SK-N-SH (cell line): ENCODE data around the gene ADGRL4. TPM values are rescaled to one million over a fixed set of nuclear protein-coding genes. Genes with fewer than 3 reads are reported as not detected.

Experiments used
- CTCF ChIA-PET: fragments of 300-600, 350-600 bp; formaldehyde crosslinking; extraction: SDS; loops from one replicate; lab custom pipeline; 2021; lab: Yijun Ruan, JAX
- POLR2A ChIA-PET: fragments of 350-600 bp; sonication (Branson Sonifier 250); formaldehyde crosslinking; extraction: SDS; loops from one replicate; lab custom pipeline; 2020; ENCODE audit warnings: antibody characterized with exemption, inconsistent platforms; lab: Yijun Ruan, JAX
- DNase-seq: peaks from one replicate; pipeline ENCODE4 v3.0.0; 2012
- H2AFZ ChIP-seq: fragments of 200-600 bp; sonication (generic); 2 replicates; pipeline ENCODE4 v1.8.1; 2016; ENCODE audit warnings: antibody characterized with exemption, mild to moderate bottlenecking, low read depth
- H3F3A ChIP-seq: fragments of 200-600 bp; sonication (generic); replicated peaks from 2 replicates; pipeline ENCODE3; 2016; ENCODE audit warnings: antibody characterized with exemption, mild to moderate bottlenecking; ENCODE audit not compliant: insufficient read depth
- H3K27ac ChIP-seq, 2 experiments: fragments of 200-500 bp in 1 of 2; fragments of 200-600 bp in 1 of 2; sonication (Bioruptor generic) in 1 of 2; sonication (generic), shearing (Covaris generic) in 1 of 2; 2 replicates each; pipeline versions ENCODE4 v1.5.1 to v1.6.1; 2014 to 2016; ENCODE audit warnings: low read depth in 2 of 2, inconsistent platforms in 1 of 2, low read length in 1 of 2, mild to moderate bottlenecking in 1 of 2, mixed read lengths in 1 of 2
- H3K27me3 ChIP-seq: fragments of 200-600 bp; sonication (generic), shearing (Covaris generic); 2 replicates; pipeline ENCODE4 v1.6.1; 2016; ENCODE audit warnings: mixed run types; ENCODE audit not compliant: insufficient read depth
- H3K36me3 ChIP-seq, 2 experiments: fragments of 200-500 bp in 1 of 2; fragments of 200-600 bp in 1 of 2; sonication (Bioruptor generic) in 1 of 2; sonication (generic) in 1 of 2; replicated peaks in 1 of 2; 2 replicates each; pipeline versions ENCODE3 to v1.5.1; 2014 to 2016; ENCODE audit warnings: low read length in 1 of 2, mild to moderate bottlenecking in 1 of 2; ENCODE audit not compliant: insufficient read depth in 2 of 2, control insufficient read depth in 1 of 2
- H3K4me1 ChIP-seq, 2 experiments: fragments of 200-500 bp in 1 of 2; fragments of 200-600 bp in 1 of 2; sonication (Bioruptor generic) in 1 of 2; sonication (generic), shearing (Covaris generic) in 1 of 2; 2 replicates each; pipeline versions ENCODE4 v1.5.1 to v1.6.1; 2014 to 2016; ENCODE audit warnings: low read depth in 1 of 2, low read length in 1 of 2, mixed run types in 1 of 2; ENCODE audit not compliant: insufficient read depth in 2 of 2, control insufficient read depth in 1 of 2
- H3K4me2 ChIP-seq: fragments of 200-600 bp; sonication (generic), shearing (Covaris generic); 2 replicates; pipeline ENCODE4 v1.6.1; 2017; ENCODE audit warnings: mixed run types
- H3K4me3 ChIP-seq, 2 experiments: fragments of 200-500 bp in 1 of 2; fragments of 200-600 bp in 1 of 2; sonication (Bioruptor generic) in 1 of 2; sonication (generic), shearing (Covaris generic) in 1 of 2; 2 replicates each; pipeline versions ENCODE4 v1.5.1 to v1.8.1; 2014 to 2016; ENCODE audit warnings: low read depth in 2 of 2, inconsistent platforms in 1 of 2, low read length in 1 of 2, mild to moderate bottlenecking in 1 of 2, mixed read lengths in 1 of 2, moderate library complexity in 1 of 2
- H3K79me2 ChIP-seq: fragments of 200-600 bp; sonication (generic); 2 replicates; pipeline ENCODE4 v1.8.1; 2017; ENCODE audit warnings: mild to moderate bottlenecking; ENCODE audit not compliant: insufficient read depth
- H3K9ac ChIP-seq: fragments of 200-600 bp; sonication (generic); 2 replicates; pipeline ENCODE4 v1.6.1; 2017; ENCODE audit warnings: mixed run types
- H3K9me2 ChIP-seq: fragments of 200-600 bp; sonication (generic); 2 replicates; pipeline ENCODE4 v1.6.1; 2017; ENCODE audit warnings: mixed run types
- H3K9me3 ChIP-seq: fragments of 200-600 bp; sonication (generic); 2 replicates; pipeline ENCODE4 v1.6.1; 2017; ENCODE audit warnings: mixed run types, mild to moderate bottlenecking, moderate library complexity
- H4K20me1 ChIP-seq: fragments of 200-600 bp; sonication (generic); 2 replicates; pipeline ENCODE4 v1.6.1; 2017; ENCODE audit warnings: mild to moderate bottlenecking, mixed run types; ENCODE audit not compliant: insufficient read depth
- CHD2 ChIP-seq: fragments of 150-350 bp; IDR thresholded peaks from 2 replicates; pipeline ENCODE4 v1.6.1; 2018; ENCODE audit warnings: low read length; ENCODE audit not compliant: partially characterized antibody
- FOSL2 ChIP-seq: IDR thresholded peaks from 2 replicates; pipeline ENCODE4 v1.4.0; 2012; ENCODE audit warnings: low read depth, mild to moderate bottlenecking, moderate library complexity, borderline replicate concordance
- FOXJ3 ChIP-seq: sonication (generic); formaldehyde crosslinking; IDR thresholded peaks from 2 replicates; pipeline ENCODE4 v1.5.1; 2020; ENCODE audit warnings: mild to moderate bottlenecking, missing genetic modification reagents
- GABPA ChIP-seq: IDR thresholded peaks from 2 replicates; pipeline ENCODE4 v1.4.0; 2012; ENCODE audit warnings: low read depth, mild to moderate bottlenecking
- GATA2 ChIP-seq: sonication (generic); formaldehyde crosslinking; IDR thresholded peaks from 2 replicates; pipeline ENCODE4 v1.5.0; 2020; ENCODE audit warnings: mild to moderate bottlenecking, missing genetic modification reagents
- JUND ChIP-seq: IDR thresholded peaks from 2 replicates; pipeline ENCODE4 v1.4.0; 2012
- MXI1 ChIP-seq: IDR thresholded peaks from 2 replicates; pipeline ENCODE4 v1.6.1; 2012; ENCODE audit warnings: mild to moderate bottlenecking, low read depth, low read length, improper control_type of control experiment
- NFIC ChIP-seq: IDR thresholded peaks from 2 replicates; pipeline ENCODE4 v1.4.0; 2012; ENCODE audit warnings: borderline replicate concordance
- NRF1 ChIP-seq: IDR thresholded peaks from 2 replicates; pipeline ENCODE4 v1.6.1; 2012; ENCODE audit warnings: low read depth, mild to moderate bottlenecking, low read length
- POLR2AphosphoS5 ChIP-seq: IDR thresholded peaks from 2 replicates; pipeline ENCODE4 v1.6.1; 2012; ENCODE audit warnings: low read depth, low read length
- RAD21 ChIP-seq: IDR thresholded peaks from 2 replicates; pipeline ENCODE4 v1.6.1; 2012; ENCODE audit warnings: mild to moderate bottlenecking, low read length
- RFX5 ChIP-seq: IDR thresholded peaks from 2 replicates; pipeline ENCODE4 v1.6.1; 2012; ENCODE audit warnings: mild to moderate bottlenecking, improper control_type of control experiment, low read length
- SIN3A ChIP-seq: IDR thresholded peaks from 2 replicates; pipeline ENCODE4 v1.6.1; 2012; ENCODE audit warnings: low read depth, mild to moderate bottlenecking, low read length, moderate library complexity, borderline replicate concordance
- SMC3 ChIP-seq: IDR thresholded peaks from 2 replicates; pipeline ENCODE4 v1.6.1; 2012; ENCODE audit warnings: low read depth, low read length, improper control_type of control experiment
- TCF12 ChIP-seq: IDR thresholded peaks from 2 replicates; pipeline ENCODE4 v1.4.0; 2012
- TEAD4 ChIP-seq: IDR thresholded peaks from 2 replicates; pipeline ENCODE4 v1.4.0; 2012; ENCODE audit warnings: mild to moderate bottlenecking, borderline replicate concordance; ENCODE audit not compliant: insufficient read depth
- YY1 ChIP-seq: IDR thresholded peaks from 2 replicates; pipeline ENCODE4 v1.4.0; 2012; ENCODE audit warnings: low read depth, mild to moderate bottlenecking
- WGBS: methylation state at CpG from one replicate; pipeline ENCODE4 v1.1.6; 2017; ENCODE audit warnings: low lambda C conversion rate; 5-methylcytosine and 5-hydroxymethylcytosine counted together
- polyA plus RNA-seq, 3 experiments: library from polyadenylated mRNA; depleted of rRNA; stranded (reverse); fragments of >200 nt; gene quantifications; 2 replicates each; pipeline ENCODE4 v1.2.3, GENCODE V29; 2012
- TF ChIP-seq, protein P1 (sequence below): fragments of 150-350 bp; IDR thresholded peaks from 2 replicates; pipeline ENCODE4 v1.6.1; 2017; ENCODE audit warnings: antibody characterized with exemption, low read length, low read depth, borderline replicate concordance
- TF ChIP-seq, protein P2 (sequence below): IDR thresholded peaks from 2 replicates; pipeline ENCODE4 v1.4.0; 2012; ENCODE audit warnings: low read depth, borderline replicate concordance
- TF ChIP-seq, protein P3 (sequence below): IDR thresholded peaks from 2 replicates; pipeline ENCODE4 v1.4.0; 2012; ENCODE audit warnings: low read depth

ADGRL4 gene
- polyA plus RNA-seq, 1 of the 3 experiments (the other 2 are of a cell fraction), result 0.30 TPM

DNA sequence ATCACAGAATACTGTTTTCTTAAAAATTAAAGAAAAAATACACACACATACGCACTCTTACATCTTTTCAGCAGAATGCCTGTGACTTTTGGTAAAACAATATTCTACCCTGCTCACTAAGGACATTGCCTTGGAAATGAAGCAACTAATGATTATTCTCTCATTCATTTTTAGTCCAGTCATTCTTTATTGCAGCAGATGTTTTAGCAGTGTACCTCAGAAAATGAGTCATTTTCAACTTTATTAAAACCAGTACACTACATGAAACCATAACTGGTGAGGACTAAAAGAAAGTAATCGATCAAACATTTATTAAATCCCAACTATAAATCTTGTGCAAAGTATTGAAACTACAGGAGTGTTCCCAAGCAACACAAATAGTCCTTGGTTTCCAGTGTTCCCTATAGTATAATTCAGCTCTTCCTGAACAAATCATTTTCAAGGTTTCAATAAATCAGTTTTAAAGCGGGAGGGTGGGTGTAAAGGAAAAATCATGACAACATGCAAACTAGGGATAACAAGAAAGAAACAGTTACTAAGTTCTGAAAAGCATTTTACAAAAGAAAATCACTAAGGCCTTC lies 114.2 kb downstream of the ADGRL4 start:
- H3K4me2 ChIP-seq, result no peak overlapping the region
- H3K9me3 ChIP-seq, result 0 out of 2 replicates have a peak, but pooled peaks cover 4% of the 10 kb centered on the region
- 0 out of 2 replicates have a peak overlapping the region, but pooled peaks have one; percentile 27 for H2AFZ ChIP-seq
- H3K27ac ChIP-seq, result no peak overlapping the region
- TF ChIP-seq FOXJ3 (no peak), FOSL2 (peak; percentile 30; the same call in 1 of the 2 replicates), SIN3A (no peak), TCF12 (peak; percentile 62), GABPA (no peak), POLR2AphosphoS5 (no peak)
- TF ChIP-seq, protein P1, sequence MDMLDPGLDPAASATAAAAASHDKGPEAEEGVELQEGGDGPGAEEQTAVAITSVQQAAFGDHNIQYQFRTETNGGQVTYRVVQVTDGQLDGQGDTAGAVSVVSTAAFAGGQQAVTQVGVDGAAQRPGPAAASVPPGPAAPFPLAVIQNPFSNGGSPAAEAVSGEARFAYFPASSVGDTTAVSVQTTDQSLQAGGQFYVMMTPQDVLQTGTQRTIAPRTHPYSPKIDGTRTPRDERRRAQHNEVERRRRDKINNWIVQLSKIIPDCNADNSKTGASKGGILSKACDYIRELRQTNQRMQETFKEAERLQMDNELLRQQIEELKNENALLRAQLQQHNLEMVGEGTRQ, result no peak
- TF ChIP-seq, all 33 proteins: peak for 2
- ChIA-PET POLR2A (no interaction called here), CTCF (no interaction called here)
- H3K4me3 ChIP-seq, result no peak overlapping the region
- H4K20me1 ChIP-seq, result no peaks in the 10 kb centered on the region
- no peak for DNase-seq
- H3K4me1 ChIP-seq, result no peaks in the 10 kb centered on the region; a peak in 1 of 4 replicates
- WGBS, result 69% methylated on average over 3 of the region's 3 CpGs
- H3K79me2 ChIP-seq, result no peaks in the 10 kb centered on the region
- H3K9me2 ChIP-seq, result peaks cover 3% of the 10 kb centered on the region; the same call in 1 of the 2 replicates
- no peaks in the 10 kb centered on the region for H3K27me3 ChIP-seq
- no peaks in the 10 kb centered on the region for H3K36me3 ChIP-seq
- peaks cover 10% of the 10 kb centered on the region for H3F3A ChIP-seq
- no peak overlapping the region for H3K9ac ChIP-seq

DNA sequence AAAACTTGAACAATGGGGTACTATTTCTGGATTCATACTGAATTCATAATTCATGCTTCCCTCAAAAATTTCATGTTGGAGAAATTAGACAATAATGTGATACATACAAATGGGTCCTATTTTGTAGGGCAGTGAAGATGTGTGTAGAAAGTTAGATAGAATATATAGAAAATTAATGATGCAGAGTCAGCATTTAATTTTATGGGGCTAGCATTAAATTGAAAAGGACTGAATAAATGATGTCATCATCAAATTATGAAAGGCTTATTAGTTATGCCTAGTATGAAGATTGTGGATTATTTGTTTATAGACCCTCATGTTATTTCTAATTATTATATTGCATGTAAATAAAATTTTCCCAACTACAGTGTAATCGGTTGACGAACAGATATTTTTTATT lies 119.1 kb downstream of the ADGRL4 start:
- Histone ChIP-seq H3K27me3 (no peaks in the 10 kb centered on the region), H3K4me2 (no peak overlapping the region), H3K4me3 (no peak overlapping the region)
- TF ChIP-seq, protein P2, sequence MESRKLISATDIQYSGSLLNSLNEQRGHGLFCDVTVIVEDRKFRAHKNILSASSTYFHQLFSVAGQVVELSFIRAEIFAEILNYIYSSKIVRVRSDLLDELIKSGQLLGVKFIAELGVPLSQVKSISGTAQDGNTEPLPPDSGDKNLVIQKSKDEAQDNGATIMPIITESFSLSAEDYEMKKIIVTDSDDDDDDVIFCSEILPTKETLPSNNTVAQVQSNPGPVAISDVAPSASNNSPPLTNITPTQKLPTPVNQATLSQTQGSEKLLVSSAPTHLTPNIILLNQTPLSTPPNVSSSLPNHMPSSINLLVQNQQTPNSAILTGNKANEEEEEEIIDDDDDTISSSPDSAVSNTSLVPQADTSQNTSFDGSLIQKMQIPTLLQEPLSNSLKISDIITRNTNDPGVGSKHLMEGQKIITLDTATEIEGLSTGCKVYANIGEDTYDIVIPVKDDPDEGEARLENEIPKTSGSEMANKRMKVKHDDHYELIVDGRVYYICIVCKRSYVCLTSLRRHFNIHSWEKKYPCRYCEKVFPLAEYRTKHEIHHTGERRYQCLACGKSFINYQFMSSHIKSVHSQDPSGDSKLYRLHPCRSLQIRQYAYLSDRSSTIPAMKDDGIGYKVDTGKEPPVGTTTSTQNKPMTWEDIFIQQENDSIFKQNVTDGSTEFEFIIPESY, result no peak
- TF ChIP-seq SIN3A (no peak), CHD2 (no peak), RAD21 (no peak), TCF12 (no peak), SMC3 (no peak), FOSL2 (no peak), GATA2 (CRISPR knock-in tag) (no peak), TEAD4 (no peak), YY1 (no peak), FOXJ3 (no peak), MXI1 (no peak), JUND (no peak), NFIC (no peak), NRF1 (no peak), RFX5 (no peak)
- TF ChIP-seq, protein P1, result no peak
- TF ChIP-seq, protein P3, sequence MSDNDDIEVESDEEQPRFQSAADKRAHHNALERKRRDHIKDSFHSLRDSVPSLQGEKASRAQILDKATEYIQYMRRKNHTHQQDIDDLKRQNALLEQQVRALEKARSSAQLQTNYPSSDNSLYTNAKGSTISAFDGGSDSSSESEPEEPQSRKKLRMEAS, result no peak
- TF ChIP-seq, all 33 proteins: peak for 0
- no peak for DNase-seq
- H3K9me3 ChIP-seq, result 0 out of 2 replicates have a peak, but pooled peaks cover 4% of the 10 kb centered on the region
- H3K36me3 ChIP-seq, result no peaks in the 10 kb centered on the region
- H3K27ac ChIP-seq, result no peak overlapping the region
- 98% methylated on average over 2 of the region's 2 CpGs for WGBS
- H3K79me2 ChIP-seq, result no peaks in the 10 kb centered on the region
- H3K9ac ChIP-seq, result no peak overlapping the region
- H4K20me1 ChIP-seq, result no peaks in the 10 kb centered on the region
- H2AFZ ChIP-seq, result no peak overlapping the region
- no peaks in the 10 kb centered on the region for H3K9me2 ChIP-seq
- H3K4me1 ChIP-seq, result peaks cover 3 to 11% of the 10 kb centered on the region in 2 experiments; a peak in 3 of 4 replicates
- ChIA-PET CTCF (no interaction called here), POLR2A (no interaction called here)
- H3F3A ChIP-seq, result peaks cover 6% of the 10 kb centered on the region
